Activated naive CD8-positive, alpha-beta T cell (primary cell): ENCODE measurements around the gene SLC6A13.
"Not testable (repeated sequence)": the region's sequence is repeated elsewhere in the genome, so short reads cannot be mapped to it uniquely, and the experiment has no call there.

Source experiments
- H3K27ac Mint-ChIP-seq: one replicate; pipeline ENCODE4 v1.8.0; 2021; ENCODE audit warnings: mixed read lengths
- H3K27me3 Mint-ChIP-seq: one replicate; pipeline ENCODE4 v1.8.0; 2021; ENCODE audit warnings: mixed read lengths
- H3K36me3 Mint-ChIP-seq: one replicate; pipeline ENCODE4 v1.8.0; 2021; ENCODE audit warnings: mixed read lengths
- H3K4me1 Mint-ChIP-seq: one replicate; pipeline ENCODE4 v1.8.0; 2021; ENCODE audit warnings: low read depth, mixed read lengths
- H3K4me3 Mint-ChIP-seq: one replicate; pipeline ENCODE4 v1.8.0; 2021; ENCODE audit warnings: mild to moderate bottlenecking, mixed read lengths
- H3K9me3 Mint-ChIP-seq: one replicate; pipeline ENCODE4 v1.8.0; 2021; ENCODE audit warnings: low read depth, mixed read lengths

Gene SLC6A13

DNA sequence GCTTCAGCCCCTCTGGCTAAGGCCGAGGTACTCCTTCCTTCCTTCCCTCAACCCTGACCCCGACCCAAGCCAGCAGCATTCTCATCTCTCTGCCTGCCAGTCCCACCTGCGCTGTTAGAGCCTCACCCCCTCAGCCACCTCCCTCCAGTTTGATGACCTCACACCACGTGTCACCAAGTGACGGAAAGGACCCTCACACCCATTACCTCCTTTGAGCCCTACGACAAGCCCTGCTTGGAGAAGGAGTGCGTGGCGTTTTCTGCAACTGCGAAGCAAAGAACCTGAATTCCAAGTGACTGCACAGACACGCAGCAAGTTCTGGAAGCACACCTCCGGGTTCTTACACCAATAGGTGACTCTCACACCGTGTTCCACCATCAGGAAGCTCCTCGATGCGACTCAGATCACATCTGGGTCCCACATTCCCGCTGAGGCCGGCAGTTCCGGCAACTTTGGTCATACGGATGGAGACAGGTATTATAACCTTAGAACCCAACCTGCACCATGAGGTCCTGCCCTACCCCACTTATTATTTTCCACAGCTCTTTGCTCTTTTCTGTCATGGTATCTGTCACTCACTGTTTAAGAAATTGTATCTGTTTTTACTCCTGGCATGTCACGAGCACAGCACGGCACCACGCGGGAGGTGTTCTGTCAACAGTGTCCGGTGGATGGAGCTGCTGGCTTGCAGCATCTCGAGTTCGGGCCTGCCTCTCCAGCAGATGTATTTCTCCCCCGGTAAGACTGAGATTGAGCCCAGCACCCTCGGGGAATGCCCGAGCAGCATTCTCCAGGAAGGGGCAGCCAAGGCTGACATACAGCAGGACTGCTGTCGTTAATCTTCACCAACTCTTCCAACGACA, 43.7 kb downstream of the SLC6A13 start:
- H3K9me3 Mint-ChIP-seq = no peaks in the 10 kb centered on the region
- H3K27ac Mint-ChIP-seq = no peak overlapping the region
- H3K4me3 Mint-ChIP-seq = no peak overlapping the region
- H3K36me3 Mint-ChIP-seq = no peaks in the 10 kb centered on the region
- H3K27me3 Mint-ChIP-seq = peaks cover under 1% of the 10 kb centered on the region
- H3K4me1 Mint-ChIP-seq = no peaks in the 10 kb centered on the region

DNA sequence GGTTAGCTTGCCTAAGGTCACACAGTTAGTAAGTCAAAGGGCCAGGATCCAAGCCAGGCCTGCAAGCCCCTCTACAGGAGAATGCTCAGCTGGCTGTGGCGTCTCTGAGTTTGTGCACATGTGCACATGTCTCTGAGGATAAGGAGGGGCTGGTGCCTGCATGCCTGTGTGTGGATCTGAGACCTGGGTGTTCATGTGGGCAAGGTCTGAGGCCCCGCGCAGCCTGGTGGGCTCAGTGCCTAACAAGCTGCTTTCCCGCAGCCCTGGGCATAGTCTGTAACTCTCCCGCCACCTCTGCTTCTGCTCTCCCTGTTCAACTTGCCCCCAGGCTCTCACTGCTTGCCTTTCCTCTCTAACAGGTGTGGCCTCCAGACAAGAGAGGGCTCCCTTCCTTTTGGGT, 44.4 kb downstream of the SLC6A13 start:
- H3K9me3 Mint-ChIP-seq = no peaks in the 10 kb centered on the region
- no peak overlapping the region for H3K4me3 Mint-ChIP-seq
- no peaks in the 10 kb centered on the region for H3K36me3 Mint-ChIP-seq

DNA sequence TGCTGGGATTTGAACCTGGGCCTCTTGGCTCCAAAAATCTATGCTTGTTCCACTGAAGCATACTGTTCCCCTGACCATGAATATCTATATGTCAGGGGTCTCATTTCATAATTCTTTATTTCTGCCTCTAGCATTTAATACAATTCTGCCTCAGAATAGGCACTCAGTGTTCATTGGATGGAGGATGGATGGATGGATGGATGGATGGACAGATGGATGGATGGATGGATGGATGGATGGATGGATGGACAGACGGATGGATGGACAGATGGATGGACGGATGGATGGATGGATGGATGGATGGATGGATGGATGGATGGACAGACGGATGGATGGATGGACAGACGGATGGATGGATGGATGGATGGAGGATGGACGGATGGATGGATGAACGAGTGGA, 45.6 kb downstream of the SLC6A13 start:
- H3K27ac Mint-ChIP-seq = not testable (repeated sequence)

More for the DNA sequence above, 44.4 kb downstream of the SLC6A13 start:
- no peak overlapping the region for H3K27ac Mint-ChIP-seq
- peaks cover 3% of the 10 kb centered on the region for H3K27me3 Mint-ChIP-seq
- no peaks in the 10 kb centered on the region for H3K4me1 Mint-ChIP-seq

DNA sequence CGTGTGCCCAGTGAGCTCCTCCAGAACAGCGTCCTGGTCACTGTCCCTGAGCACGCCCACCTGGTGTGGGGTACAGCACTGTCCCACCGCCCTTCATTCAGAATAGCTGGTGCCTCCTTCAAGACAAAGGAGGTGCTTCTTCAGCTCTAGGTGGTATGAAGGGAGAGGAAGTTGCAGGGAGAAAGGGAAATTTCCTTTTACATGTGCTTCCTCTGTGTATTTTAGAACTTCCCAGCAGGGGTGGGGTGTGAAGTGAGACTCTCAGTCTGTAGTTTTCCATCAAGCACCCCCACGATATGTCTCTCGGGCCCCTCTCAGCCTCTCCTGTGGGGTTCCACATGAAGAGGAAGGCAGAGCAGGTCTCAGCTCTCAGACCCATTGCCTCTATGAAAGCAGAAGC, 47.5 kb downstream of the SLC6A13 start:
- H3K4me1 Mint-ChIP-seq = no peaks in the 10 kb centered on the region
- no peak overlapping the region for H3K27ac Mint-ChIP-seq
- no peaks in the 10 kb centered on the region for H3K9me3 Mint-ChIP-seq
- no peaks in the 10 kb centered on the region for H3K36me3 Mint-ChIP-seq
- H3K4me3 Mint-ChIP-seq = no peak overlapping the region
- peaks cover 17% of the 10 kb centered on the region for H3K27me3 Mint-ChIP-seq

More for the DNA sequence above, 45.6 kb downstream of the SLC6A13 start:
- H3K4me1 Mint-ChIP-seq, H3K9me3 Mint-ChIP-seq, H3K4me3 Mint-ChIP-seq, H3K27me3 Mint-ChIP-seq, H3K36me3 Mint-ChIP-seq: not testable (repeated sequence)

DNA sequence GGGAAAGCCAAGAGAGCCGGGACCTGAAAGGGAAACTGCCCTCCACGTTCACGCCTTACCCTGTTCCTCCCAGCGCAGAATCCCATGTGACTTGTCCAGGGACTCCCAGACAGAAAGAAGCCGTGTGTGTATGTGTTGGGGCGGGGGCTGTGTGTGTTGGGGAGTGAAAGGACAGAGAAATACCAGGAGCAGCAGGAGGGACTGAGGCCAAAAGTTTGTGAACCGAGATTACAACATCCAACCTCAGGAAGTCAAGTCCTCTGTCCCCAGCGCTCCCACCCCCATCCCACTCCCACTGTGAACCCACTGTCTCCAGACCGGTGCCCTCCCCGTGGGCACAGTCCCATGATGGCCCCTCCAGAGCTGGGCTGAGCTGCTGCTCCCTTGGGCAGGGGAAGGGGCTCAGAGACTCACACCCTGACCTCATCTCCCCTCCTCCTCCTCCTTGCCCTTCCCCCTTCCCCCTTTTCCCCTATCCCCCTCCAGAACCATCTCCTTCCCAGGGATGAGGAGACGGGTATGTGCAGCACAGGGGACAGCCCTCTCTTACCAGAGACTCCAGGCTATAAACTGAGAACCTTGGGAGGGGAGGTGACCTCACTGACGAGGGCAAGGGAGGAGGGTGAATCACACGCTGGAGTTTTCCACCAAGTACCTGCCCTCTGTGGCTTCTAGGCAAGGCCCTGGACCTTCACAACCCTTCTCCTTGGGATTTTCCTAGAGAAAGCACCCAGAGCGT, 48.5 kb downstream of the SLC6A13 start, which contains the start of gene SLC6A12:
SLC6A12 (minus strand) TSS at position 155 of the 739 bp plus-strand sequence. CDS start 4,171 bp downstream, outside the sequence.
- Mint-ChIP-seq H3K4me3 (no peak within 1 kb of the TSS), H3K9me3 (no peaks in the 10 kb centered on the region), H3K36me3 (peaks cover under 1% of the 10 kb centered on the region), H3K4me1 (no peaks in the 10 kb centered on the region), H3K27me3 (peaks cover 19% of the 10 kb centered on the region), H3K27ac (no peak within 1 kb of the TSS)

DNA sequence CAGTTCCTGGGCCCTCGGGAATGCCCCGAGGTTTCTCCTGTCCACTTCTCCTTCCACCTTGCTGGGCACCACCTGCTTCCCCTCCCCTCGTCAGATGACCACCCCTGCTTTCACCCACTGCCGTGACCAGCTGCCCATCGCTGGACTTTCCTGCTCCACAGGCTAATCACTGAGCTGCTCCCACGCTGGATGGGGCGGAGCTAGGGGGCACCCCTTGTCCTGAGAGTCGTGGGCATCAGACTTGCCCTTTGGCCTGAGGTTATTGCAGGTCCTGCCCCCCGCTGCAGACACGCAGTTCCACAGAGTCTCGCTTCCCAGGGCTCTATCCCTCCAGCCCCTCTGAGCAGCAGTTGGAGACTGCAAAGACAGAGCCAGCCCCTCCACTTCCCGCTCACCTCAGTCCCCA, 49.1 kb downstream of the SLC6A13 start:
- H3K27me3 Mint-ChIP-seq = peaks cover 22% of the 10 kb centered on the region
- no peak overlapping the region for H3K4me3 Mint-ChIP-seq
- H3K4me1 Mint-ChIP-seq = no peaks in the 10 kb centered on the region

DNA sequence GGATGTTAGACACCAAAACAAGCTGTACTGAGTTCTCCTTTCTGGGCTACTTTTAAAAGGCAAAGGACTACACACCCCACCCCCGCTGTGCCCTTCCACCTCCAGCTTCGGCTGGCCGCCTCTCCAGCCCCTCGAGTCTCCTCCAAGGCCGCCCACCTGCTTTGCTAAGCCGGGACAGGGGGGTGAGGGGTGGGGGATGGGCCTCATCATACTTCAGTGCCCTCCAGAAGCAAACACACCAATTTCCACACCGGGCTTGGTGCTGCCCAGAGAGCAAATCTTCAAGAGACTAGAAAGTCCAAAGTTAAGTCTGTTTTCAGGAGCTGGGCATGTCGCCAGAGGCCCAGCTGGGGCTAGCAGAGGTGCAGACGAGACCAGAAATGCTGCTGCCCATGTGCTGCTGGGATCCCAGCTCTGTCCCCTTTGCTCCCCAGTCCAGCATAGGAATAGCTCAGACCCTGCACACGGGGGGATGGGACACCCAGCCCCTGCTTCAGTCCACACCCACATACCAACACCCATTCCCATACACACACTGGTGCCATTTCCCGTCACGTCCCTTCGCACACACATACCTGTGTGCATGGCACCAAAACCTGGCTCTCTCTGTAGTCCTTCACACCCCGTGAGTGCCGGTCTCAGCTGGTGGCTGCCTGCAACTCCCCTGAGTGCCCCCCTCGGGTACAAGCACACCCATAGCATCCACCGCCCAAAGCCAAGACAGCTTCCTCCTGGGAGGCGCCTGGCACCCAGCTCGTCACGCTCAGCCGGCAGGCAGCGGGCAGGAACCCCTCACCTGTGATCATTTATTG, 49.7 kb downstream of the SLC6A13 start:
- Mint-ChIP-seq H3K9me3 (no peaks in the 10 kb centered on the region), H3K4me1 (no peaks in the 10 kb centered on the region), H3K4me3 (no peak overlapping the region), H3K27ac (no peak overlapping the region), H3K36me3 (peaks cover 3% of the 10 kb centered on the region), H3K27me3 (peaks cover 23% of the 10 kb centered on the region)

More for the DNA sequence above, 49.1 kb downstream of the SLC6A13 start:
- Mint-ChIP-seq H3K36me3 (peaks cover 3% of the 10 kb centered on the region), H3K27ac (no peak overlapping the region), H3K9me3 (no peaks in the 10 kb centered on the region)

DNA sequence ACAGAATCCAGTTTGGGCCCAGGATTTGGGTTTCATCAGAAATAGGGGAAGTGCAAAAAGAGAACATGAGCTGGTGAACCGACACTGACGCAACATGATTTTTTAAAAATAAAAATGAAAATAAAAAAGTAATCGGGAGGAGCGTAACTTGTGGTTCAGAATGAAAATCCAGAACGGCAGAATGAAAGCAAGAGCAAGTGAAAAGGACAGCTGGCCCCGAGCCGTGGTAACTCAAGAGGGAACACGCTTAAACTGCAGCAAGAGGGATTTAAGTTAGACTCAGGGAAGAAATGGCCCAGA, 50.3 kb downstream of the SLC6A13 start:
- H3K27me3 Mint-ChIP-seq = peaks cover 25% of the 10 kb centered on the region
- no peaks in the 10 kb centered on the region for H3K9me3 Mint-ChIP-seq
- H3K36me3 Mint-ChIP-seq = peaks cover 3% of the 10 kb centered on the region
- H3K4me1 Mint-ChIP-seq = no peaks in the 10 kb centered on the region
- no peak overlapping the region for H3K4me3 Mint-ChIP-seq
- H3K27ac Mint-ChIP-seq = no peak overlapping the region

DNA sequence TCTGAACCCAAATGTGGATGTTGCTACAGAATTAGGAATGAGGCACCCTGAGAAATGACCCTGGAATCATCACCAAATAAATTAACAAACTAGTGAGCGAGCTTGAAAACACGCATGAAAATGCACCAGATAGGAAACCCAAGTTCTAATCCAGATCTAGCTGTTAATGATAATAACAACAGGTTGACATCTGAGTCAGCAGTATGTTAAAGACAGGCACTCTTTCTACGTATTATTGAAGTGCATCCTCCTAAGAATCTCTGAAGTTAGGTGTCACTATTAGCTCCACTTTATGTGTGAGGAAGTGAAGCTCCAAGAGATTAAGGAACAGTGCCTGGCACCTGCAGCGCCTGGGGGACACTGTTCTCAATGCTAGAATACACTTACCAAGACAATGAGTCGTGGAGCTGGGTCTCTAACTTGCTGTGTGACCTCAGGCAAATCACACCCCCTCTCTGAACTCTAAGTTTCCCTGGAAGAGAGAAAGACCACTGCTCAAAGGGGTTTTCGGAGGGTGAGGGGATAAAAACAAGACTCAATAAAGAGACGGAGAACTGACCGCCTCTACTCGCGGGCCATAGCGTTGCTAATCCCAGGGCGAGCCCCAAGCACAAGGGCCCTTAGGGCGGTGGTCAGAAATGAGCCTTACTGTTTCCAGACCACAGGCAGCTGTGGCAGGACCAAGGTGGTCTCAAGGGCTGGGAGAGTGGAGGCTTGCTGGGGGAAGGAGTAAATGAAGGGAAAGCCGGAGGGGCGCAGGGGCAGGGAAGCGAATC, 50.8 kb downstream of the SLC6A13 start:
- H3K4me3 Mint-ChIP-seq = no peak overlapping the region

DNA sequence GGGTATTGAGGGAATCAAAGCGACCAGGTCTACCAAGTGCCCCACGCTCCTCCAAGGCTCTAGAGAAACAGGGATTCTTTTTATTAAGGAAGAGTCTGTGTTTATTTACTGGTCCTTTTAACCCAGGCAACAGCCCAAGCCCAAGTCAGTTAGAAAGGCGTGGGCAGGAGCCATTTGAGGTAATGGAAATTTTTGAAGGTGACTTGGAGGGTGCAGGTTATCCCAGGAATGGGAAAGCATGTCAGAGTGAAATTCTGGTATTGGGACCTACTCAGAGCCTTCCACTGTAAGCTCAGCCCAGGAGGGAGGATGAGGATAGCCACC, 51.5 kb downstream of the SLC6A13 start:
- Mint-ChIP-seq H3K4me1 (no peaks in the 10 kb centered on the region), H3K27me3 (peaks cover 31% of the 10 kb centered on the region), H3K36me3 (peaks cover 3% of the 10 kb centered on the region), H3K27ac (no peak overlapping the region), H3K9me3 (no peaks in the 10 kb centered on the region), H3K4me3 (no peak overlapping the region)

More for the DNA sequence above, 50.8 kb downstream of the SLC6A13 start:
- H3K36me3 Mint-ChIP-seq = peaks cover 3% of the 10 kb centered on the region
- H3K4me1 Mint-ChIP-seq = no peaks in the 10 kb centered on the region
- no peaks in the 10 kb centered on the region for H3K9me3 Mint-ChIP-seq
- peaks cover 27% of the 10 kb centered on the region for H3K27me3 Mint-ChIP-seq
- H3K27ac Mint-ChIP-seq = no peak overlapping the region

DNA sequence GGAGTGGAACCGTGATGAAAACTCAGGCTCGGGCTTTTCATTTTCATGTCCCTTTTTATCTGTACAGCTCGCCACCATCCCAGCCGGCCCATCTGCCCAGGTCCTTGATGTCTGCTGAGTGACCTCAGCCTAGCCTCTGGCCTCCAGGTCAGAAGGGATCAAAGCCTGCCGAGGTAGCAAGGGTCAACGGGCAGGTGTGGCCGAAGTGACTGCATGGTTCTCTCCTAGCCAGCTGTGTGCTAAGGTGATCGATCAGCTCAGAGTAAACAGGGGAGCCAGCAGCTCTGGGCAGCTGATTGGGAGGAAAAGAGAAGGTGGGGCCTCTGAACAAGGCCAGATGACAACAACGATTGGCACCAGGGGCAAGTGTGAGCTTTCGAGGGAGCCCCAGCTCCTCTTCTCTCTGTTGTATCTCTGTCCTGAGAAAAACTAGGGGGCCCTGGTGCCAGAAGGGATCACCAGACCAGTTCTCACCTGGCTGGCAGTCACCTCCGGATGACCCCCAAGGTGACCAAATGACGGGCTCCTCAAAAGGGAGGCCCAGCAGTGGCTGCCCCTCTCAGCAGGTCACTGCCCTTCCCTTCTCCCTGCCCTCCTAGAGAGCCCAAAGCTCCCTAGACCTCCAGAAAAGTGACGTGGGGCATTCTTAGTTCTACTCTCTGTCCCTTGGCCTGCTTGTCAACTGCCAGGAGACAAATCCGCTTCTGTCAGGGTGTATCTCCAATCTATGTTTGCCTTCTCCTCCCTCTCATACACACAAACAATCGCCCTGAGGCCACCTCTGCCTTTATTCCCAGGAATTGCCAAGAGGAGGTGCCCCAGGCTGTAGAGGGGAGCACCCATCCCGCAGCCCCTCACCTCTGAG, 52.1 kb downstream of the SLC6A13 start:
- H3K27ac Mint-ChIP-seq = no peak overlapping the region
- no peaks in the 10 kb centered on the region for H3K4me1 Mint-ChIP-seq
- peaks cover 37% of the 10 kb centered on the region for H3K27me3 Mint-ChIP-seq
- H3K36me3 Mint-ChIP-seq = peaks cover 3% of the 10 kb centered on the region
- H3K9me3 Mint-ChIP-seq = no peaks in the 10 kb centered on the region
- H3K4me3 Mint-ChIP-seq = no peak overlapping the region

DNA sequence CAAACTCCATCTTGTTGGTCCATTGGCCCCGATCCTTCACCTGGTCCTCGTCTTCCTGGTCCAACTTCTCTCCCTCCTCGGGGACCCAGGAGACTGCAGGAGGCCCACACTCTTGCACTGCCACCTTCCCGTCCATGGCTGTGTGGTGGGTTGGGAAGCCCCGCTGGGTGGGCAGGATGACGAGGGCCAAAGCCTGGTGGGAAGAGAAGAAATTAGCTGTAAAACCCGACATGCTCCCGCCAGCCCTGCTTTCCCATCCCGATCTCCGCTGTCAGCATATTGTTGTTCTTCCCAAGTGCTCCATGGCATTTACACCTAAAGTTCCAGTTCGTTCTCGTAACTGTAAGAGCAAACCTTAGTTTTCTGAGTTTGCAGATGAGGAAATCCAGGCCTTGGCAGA, 52.8 kb downstream of the SLC6A13 start:
- H3K9me3 Mint-ChIP-seq = no peaks in the 10 kb centered on the region
- no peak overlapping the region for H3K4me3 Mint-ChIP-seq
- H3K36me3 Mint-ChIP-seq = peaks cover 3% of the 10 kb centered on the region
- peaks cover 39% of the 10 kb centered on the region for H3K27me3 Mint-ChIP-seq
- no peak overlapping the region for H3K27ac Mint-ChIP-seq
- no peaks in the 10 kb centered on the region for H3K4me1 Mint-ChIP-seq

DNA sequence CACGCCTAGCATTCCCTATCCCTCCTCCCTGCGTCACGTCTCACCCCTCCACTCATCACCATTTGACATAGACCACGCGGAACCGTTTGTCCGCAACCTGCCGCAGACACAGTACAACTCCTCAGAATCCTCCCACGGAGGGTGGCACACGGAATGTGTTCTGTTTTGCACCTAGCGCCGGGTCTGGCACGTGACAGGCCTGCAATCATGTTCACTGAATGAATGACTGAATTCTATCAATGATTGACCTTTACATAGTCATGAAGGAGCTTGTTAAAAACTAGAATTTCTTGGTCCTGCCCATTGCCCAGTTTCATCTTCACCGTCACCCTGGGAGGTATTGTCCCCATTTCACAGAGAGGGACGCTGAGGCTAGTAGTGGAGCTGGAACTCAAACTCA, 53.4 kb downstream of the SLC6A13 start:
- no peaks in the 10 kb centered on the region for H3K9me3 Mint-ChIP-seq
- H3K4me3 Mint-ChIP-seq = no peak overlapping the region
- peaks cover 3% of the 10 kb centered on the region for H3K36me3 Mint-ChIP-seq
- no peaks in the 10 kb centered on the region for H3K4me1 Mint-ChIP-seq
- peaks cover 42% of the 10 kb centered on the region for H3K27me3 Mint-ChIP-seq
- no peak overlapping the region for H3K27ac Mint-ChIP-seq

DNA sequence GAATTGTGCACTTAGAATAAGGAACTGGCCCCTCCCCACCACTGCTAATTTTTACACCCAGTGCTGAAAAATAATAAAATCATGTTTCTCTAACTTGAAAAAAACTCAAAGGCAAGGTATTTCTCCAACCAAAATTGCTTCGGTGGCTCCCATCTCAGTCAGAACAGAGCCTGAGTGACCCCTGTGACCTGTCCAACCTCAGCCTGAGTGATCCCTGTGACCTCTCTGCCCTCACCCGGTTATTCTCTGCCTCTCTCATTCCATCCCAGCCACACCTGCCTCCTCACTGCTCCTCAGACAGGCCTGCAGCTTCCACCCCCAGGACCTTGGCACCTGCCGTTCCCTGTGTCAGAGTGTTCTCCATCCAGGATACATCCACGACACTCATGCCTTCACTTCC, 53.8 kb downstream of the SLC6A13 start:
- H3K27me3 Mint-ChIP-seq = peaks cover 41% of the 10 kb centered on the region
- H3K27ac Mint-ChIP-seq = no peak overlapping the region
- peaks cover 3% of the 10 kb centered on the region for H3K36me3 Mint-ChIP-seq
- H3K9me3 Mint-ChIP-seq = no peaks in the 10 kb centered on the region
- H3K4me3 Mint-ChIP-seq = no peak overlapping the region
- no peaks in the 10 kb centered on the region for H3K4me1 Mint-ChIP-seq
